Effector memory CD4-positive, alpha-beta T cell (primary cell): ENCODE results near the gene ZIC5.
A peak's percentile ranks its signal among the peaks of the same experiment; 100 is the strongest.

ENCODE experiments used
- DNase-seq, 3 donors: peaks; one replicate each; pipeline ENCODE4 v3.0.0-alpha.2; 2020
- H3K27ac ChIP-seq: 2 replicates; pipeline ENCODE4 v1.7.0; 2013; ENCODE audit warnings: mild to moderate bottlenecking, low read length, moderate library complexity; ENCODE audit not compliant: insufficient read depth, poor library complexity, severe bottlenecking
- H3K27me3 ChIP-seq: replicated peaks from 2 replicates; pipeline ENCODE4 v1.7.0; 2013; ENCODE audit warnings: mild to moderate bottlenecking, low read length; ENCODE audit not compliant: insufficient read depth, control insufficient read depth, poor library complexity, severe bottlenecking
- H3K36me3 ChIP-seq: 2 replicates; pipeline ENCODE4 v1.7.0; 2013; ENCODE audit warnings: mild to moderate bottlenecking, low read length, moderate library complexity; ENCODE audit not compliant: control insufficient read depth, insufficient read depth
- H3K4me1 ChIP-seq: 2 replicates; pipeline ENCODE4 v1.7.0; 2013; ENCODE audit warnings: low read length, mild to moderate bottlenecking; ENCODE audit not compliant: control insufficient read depth, insufficient read depth, poor library complexity, severe bottlenecking
- H3K4me3 ChIP-seq: 2 replicates; pipeline ENCODE4 v1.7.0; 2013; ENCODE audit warnings: low read length, low read depth, mild to moderate bottlenecking; ENCODE audit not compliant: insufficient read depth, poor library complexity, severe bottlenecking
- H3K9me3 ChIP-seq: 2 replicates; pipeline ENCODE4 v1.7.0; 2013; ENCODE audit warnings: mild to moderate bottlenecking, low read length, moderate library complexity; ENCODE audit not compliant: control insufficient read depth

Gene ZIC5

DNA sequence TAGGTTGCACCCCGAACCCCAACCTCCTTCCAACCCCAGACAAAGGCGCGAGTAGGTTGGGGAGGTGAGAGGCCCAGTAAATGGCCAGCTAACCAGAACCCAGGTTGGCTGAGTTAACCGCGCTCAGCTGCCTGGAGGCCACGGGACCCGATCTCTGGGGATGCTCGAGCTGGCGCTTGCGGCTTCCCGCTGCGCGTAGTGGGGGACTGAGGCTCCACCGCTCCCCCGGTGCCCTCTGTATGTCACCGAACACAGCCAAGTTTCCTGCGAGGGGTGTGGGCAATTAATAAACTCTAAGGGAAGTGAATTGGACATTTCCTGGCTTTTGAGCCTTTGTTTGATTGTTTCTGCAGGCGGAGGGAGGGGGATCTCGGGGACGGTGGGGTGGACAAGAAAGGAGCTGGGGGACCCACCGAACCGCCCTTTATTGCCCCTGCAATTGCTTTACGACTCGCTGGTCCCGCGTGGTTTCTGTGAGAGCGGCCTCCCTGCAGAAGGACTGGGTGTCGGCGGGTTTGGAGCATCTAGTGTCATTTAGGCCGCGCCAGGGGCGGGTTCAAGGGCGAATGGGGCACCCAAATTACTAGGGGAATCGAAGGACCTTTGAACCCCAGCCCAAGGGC is 3.5 kb upstream of the ZIC5 start:
- no peak for DNase-seq
- H3K27ac ChIP-seq = no peak overlapping the region
- H3K27me3 ChIP-seq = peaks cover 91% of the 10 kb centered on the region
- H3K9me3 ChIP-seq = peaks cover 5% of the 10 kb centered on the region
- no peak overlapping the region for H3K4me3 ChIP-seq
- no peaks in the 10 kb centered on the region for H3K36me3 ChIP-seq
- peaks cover 25% of the 10 kb centered on the region for H3K4me1 ChIP-seq

DNA sequence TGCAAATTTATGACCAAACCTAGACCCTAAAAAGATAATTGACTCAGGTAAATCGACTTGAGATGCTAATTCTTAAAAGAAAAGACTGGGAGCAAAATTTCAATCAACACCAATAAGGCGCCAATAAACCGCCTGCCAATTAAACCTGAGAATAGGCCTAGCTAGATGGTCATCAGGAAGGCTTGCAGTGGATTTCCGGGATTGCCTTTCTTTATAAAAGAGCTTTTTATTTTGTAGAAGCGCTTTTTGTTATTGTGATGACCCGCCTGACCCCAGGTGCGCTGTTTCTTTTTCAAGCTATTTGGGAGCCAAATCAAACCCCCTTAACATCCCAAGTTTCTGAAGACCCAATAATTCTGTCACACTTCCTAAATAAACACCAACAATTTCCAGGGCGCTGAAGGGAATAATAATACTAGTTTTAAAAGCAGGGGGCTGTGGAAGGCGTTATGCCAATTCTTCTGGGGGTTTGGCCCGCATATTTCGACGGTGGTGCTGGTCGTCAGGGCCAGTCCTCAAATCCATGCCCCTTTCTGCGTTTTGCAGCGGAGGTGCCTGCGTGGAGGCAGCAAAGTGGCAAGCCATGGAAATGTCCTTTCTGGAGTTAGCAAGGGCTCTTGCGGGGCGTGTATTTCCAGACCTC is 2.9 kb upstream of the ZIC5 start:
- no peak overlapping the region for H3K27ac ChIP-seq
- no peaks in the 10 kb centered on the region for H3K36me3 ChIP-seq
- no peak overlapping the region for H3K4me3 ChIP-seq
- peaks cover 5% of the 10 kb centered on the region for H3K9me3 ChIP-seq
- DNase-seq = no peak
- peaks cover 91% of the 10 kb centered on the region for H3K27me3 ChIP-seq
- H3K4me1 ChIP-seq = peaks cover 25% of the 10 kb centered on the region

DNA sequence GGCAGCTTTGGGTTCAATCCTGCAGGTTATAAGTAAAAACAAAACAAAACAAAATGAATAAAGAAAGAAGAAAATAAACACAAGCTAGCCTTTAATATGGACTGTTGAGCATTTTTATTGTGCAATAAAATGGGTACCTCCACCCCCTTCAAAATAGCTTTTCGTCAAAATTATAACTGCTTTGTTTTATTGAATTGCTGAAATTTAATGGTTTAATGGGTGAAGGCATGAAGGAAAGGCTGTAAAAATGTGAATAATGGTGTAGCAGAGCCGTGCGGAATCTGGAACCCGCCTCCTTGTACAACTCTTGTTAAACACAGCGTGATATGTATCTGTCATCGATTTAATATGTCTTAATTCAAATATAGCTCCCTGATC is 2.2 kb upstream of the ZIC5 start:
- peaks cover 25% of the 10 kb centered on the region for H3K4me1 ChIP-seq

DNA sequence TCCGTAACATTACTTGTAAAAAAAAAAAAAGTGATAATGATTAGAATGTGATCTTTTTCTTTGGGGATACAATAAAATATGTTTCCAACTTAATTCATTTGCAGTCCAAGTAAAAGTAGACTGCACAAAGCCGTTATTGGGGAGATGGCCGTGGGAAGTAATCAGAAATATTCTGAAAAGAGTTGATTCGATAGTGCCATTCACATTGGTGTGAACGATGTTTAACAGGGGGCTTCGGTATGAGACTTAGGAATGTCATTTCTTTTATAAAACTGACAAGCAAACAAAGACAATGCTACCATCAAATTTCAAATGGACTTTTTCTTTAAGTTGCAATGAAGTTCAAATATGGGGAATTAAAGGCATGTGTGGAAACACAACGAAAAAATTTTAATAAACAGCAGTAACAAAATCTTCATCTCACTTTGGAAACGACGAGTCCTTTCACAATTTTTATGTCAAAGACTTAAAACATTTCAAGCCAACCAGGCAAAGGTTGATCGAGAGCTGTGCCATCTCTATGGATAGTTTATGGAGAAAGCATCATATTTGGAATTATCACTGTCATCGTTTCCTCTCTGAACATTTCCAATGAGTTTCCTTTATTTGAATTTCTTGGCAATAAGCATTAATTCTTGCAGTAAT is 1.7 kb upstream of the ZIC5 start:
- DNase-seq = no peak
- Histone ChIP-seq H3K27me3 (peaks cover 91% of the 10 kb centered on the region), H3K4me1 (peaks cover 30% of the 10 kb centered on the region), H3K27ac (no peak overlapping the region), H3K4me3 (no peak overlapping the region), H3K36me3 (no peaks in the 10 kb centered on the region), H3K9me3 (peaks cover 5% of the 10 kb centered on the region)

More for the DNA sequence above, 2.2 kb upstream of the ZIC5 start:
- no peak overlapping the region for H3K4me3 ChIP-seq
- no peak for DNase-seq
- no peak overlapping the region for H3K27ac ChIP-seq
- H3K36me3 ChIP-seq = no peaks in the 10 kb centered on the region
- H3K9me3 ChIP-seq = peaks cover 5% of the 10 kb centered on the region
- H3K27me3 ChIP-seq = peaks cover 91% of the 10 kb centered on the region

DNA sequence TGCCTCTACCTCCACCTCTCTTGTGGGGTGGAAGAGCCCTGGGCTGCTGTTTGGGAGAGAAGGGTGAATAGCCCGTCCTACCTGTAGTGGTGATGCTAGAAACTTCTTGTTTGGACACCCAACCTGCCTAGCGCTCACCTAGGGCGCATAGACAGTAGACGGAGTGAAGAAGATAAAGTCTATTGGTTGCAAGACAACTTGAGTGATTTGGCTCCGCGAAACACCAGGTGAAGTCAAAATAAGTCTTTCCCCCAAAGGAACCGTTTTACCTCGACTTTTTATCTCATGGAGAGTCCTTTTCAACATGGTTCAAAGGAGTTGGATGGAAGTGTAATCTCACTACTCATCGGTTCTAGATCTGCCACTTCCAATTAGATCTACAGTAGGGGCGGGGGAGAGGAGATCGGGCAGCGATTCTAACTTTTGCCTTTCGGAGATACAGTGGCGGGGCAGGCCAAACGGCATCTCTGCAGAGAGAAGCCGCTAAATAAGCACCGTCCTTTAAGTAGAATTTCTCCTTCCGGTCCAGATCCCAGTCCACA is 694 bp upstream of the ZIC5 start:
- no peak for DNase-seq
- H3K36me3 ChIP-seq = no peaks in the 10 kb centered on the region
- H3K27me3 ChIP-seq = peaks cover 91% of the 10 kb centered on the region
- H3K4me3 ChIP-seq = no peak overlapping the region
- peaks cover 5% of the 10 kb centered on the region for H3K9me3 ChIP-seq
- no peak overlapping the region for H3K27ac ChIP-seq
- H3K4me1 ChIP-seq = peaks cover 35% of the 10 kb centered on the region

DNA sequence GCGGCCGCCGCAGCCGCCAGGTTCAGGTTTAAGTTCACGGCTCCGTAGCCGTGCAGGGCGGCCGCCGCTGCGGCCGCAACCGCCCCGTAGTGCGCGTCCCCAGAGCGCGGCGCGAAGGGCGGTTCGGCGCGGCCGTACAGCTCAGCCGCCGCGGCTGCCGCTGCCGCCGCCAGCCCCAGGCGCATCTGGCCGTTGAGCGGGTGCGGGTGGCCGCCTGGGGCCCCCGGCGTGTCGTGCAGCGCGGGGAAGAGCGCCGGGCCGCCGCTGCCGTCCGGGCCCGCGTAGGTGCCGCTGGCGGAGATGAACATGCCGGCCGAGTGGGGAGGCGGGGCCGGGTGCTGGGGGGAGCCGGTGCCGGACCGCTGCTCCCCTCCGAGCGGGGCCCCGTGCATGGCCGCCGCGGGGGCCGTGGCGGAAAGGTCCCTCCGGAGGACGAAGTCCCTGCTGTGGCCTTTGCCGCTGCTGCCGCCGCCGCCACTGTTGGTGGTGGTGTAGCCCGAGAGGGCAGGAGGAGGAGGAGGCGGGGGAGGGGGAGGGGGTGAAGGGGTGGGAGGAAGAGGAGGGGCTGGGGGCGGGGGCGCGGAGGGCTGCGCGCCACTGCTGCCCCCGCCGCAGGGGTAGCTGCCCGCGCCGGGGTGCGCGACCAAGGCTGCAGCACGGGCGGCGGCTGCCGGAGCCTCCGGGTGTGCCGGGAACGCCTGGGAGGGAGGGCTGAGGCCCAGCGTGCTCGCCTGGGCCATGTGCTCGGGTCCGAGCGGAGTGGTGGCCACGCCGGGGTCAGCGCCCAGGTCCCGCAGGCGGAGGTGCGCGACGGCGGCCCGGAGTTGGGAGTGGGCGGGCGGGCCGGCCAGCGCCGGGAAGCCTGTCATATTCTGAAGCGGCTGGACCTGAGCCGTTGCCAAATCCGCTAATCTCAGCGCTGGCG is 654 bp downstream of the ZIC5 start:
- H3K27ac ChIP-seq = no peak overlapping the region
- DNase-seq = no peak
- peaks cover 35% of the 10 kb centered on the region for H3K4me1 ChIP-seq
- H3K36me3 ChIP-seq = no peaks in the 10 kb centered on the region
- peaks cover 5% of the 10 kb centered on the region for H3K9me3 ChIP-seq
- H3K4me3 ChIP-seq = no peak overlapping the region
- peaks cover 88% of the 10 kb centered on the region for H3K27me3 ChIP-seq

DNA sequence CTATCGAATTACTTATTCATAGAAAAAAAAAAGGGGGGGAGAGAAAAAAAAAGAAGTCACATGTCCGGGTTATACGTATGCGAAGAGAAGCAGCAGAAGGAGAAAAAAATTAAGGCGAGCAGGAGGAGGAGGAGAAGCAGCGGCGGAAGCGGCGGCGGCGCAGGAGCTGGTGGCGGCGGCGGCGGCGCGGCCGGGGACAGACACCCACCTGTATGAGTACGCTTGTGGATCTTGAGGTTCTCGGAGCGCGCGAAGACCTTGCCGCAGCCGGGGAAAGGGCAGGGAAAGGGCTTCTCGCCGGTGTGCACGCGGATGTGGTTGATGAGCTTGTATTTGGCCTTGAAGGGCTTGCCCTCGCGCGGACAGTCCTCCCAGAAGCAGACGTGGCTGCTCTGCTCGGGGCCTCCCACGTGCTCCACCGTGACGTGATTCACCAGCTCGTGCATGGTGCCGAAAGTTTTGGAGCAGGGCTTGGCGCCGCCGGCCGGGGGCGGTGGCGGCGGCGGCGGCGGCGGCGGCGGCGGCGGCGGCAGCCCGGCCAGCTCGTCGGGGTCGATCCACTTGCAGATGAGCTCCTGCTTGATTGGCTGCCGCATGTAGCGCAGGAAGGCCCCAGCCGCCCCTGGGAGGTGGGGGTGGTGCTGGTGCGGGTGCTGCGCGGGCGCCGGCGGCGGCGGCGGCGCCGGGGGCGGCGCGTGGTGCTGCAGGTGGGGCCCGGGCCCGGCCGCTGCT is 1.5 kb downstream of the ZIC5 start:
- H3K27me3 ChIP-seq = peaks cover 88% of the 10 kb centered on the region
- no peaks in the 10 kb centered on the region for H3K36me3 ChIP-seq
- no peak overlapping the region for H3K27ac ChIP-seq
- H3K4me1 ChIP-seq = peaks cover 35% of the 10 kb centered on the region
- DNase-seq = peak in 1 of 3 donors; percentile 23
- no peaks in the 10 kb centered on the region for H3K9me3 ChIP-seq
- peak overlapping the region; percentile 43 for H3K4me3 ChIP-seq

DNA sequence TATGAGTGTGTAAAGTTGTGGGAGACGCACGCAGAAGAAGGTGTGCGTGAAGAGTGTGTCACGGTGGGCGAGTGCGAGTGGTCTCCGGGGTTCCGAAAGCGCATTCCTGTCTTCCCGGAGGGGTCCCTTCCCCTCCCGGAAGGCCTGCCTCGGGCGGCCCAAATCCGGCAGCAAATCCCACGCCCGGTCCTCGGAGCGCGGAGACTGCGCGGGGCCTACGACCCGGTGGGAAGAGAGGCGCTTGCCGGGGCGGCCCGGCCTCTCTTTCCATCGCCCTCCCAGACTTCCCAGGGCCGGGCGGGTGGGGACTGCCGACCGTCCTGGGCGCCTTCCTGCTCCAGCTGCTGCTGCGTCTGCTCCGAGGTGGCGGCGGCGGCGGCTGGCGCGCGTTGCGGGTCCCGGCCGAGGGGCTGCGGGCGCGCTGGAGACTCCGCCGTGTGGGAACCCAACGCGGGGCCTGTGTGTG is 2.1 kb downstream of the ZIC5 start:
- DNase-seq = no peak
- Histone ChIP-seq H3K9me3 (no peaks in the 10 kb centered on the region), H3K4me1 (peaks cover 35% of the 10 kb centered on the region), H3K27ac (no peak overlapping the region), H3K27me3 (peaks cover 82% of the 10 kb centered on the region), H3K36me3 (no peaks in the 10 kb centered on the region), H3K4me3 (no peak overlapping the region)
